MM.1S (cell line): ENCODE results near the gene ATXN1.

Experiments used
- DNase-seq: peaks from one replicate; pipeline ENCODE4 v3.0.0-alpha.2; 2015
- H2AFZ ChIP-seq: fragments of 300-600 bp; sonication (generic); 2 replicates; pipeline ENCODE4 v1.6.0; 2016; ENCODE audit warnings: antibody characterized with exemption, low read length
- H3F3A ChIP-seq: fragments of 300-600 bp; sonication (generic); 2 replicates; pipeline ENCODE4 v1.6.1; 2016; ENCODE audit warnings: mild to moderate bottlenecking, antibody characterized with exemption, low read length, moderate library complexity, mixed read lengths; ENCODE audit not compliant: insufficient read depth
- H3K27ac ChIP-seq: fragments of 300-600 bp; sonication (generic); 2 replicates; pipeline ENCODE4 v1.5.1; 2016; ENCODE audit warnings: mild to moderate bottlenecking, low read length
- H3K27me3 ChIP-seq: fragments of 300-600 bp; sonication (generic); replicated peaks from 2 replicates; pipeline ENCODE4 v1.6.0; 2016; ENCODE audit warnings: low read length; ENCODE audit not compliant: insufficient read depth
- H3K36me3 ChIP-seq: fragments of 300-600 bp; sonication (generic); replicated peaks from 2 replicates; pipeline ENCODE4 v1.6.1; 2016; ENCODE audit warnings: mild to moderate bottlenecking, low read length, mixed read lengths; ENCODE audit not compliant: insufficient read depth
- H3K4me1 ChIP-seq: fragments of 300-600 bp; sonication (generic); 2 replicates; pipeline ENCODE4 v1.6.1; 2016; ENCODE audit warnings: low read length, mixed read lengths
- H3K4me2 ChIP-seq: fragments of 300-600 bp; sonication (generic); 2 replicates; pipeline ENCODE4 v1.6.0; 2016; ENCODE audit warnings: low read depth, low read length
- H3K4me3 ChIP-seq: fragments of 300-600 bp; sonication (generic); 2 replicates; pipeline ENCODE4 v1.5.1; 2016; ENCODE audit warnings: low read length, mixed read lengths
- H3K79me2 ChIP-seq: fragments of 300-600 bp; sonication (generic); 2 replicates; pipeline ENCODE4 v1.6.1; 2016; ENCODE audit warnings: mixed run types, low read length, mixed read lengths
- H3K9ac ChIP-seq: fragments of 300-600 bp; sonication (generic); 2 replicates; pipeline ENCODE4 v1.6.1; 2016; ENCODE audit warnings: low read length, mixed read lengths
- H3K9me2 ChIP-seq: fragments of 300-600 bp; sonication (generic); replicated peaks from 2 replicates; pipeline ENCODE4 v1.6.1; 2016; ENCODE audit warnings: mild to moderate bottlenecking, low read length, mixed read lengths; ENCODE audit not compliant: insufficient read depth
- H3K9me3 ChIP-seq: fragments of 300-600 bp; sonication (generic); replicated peaks from 2 replicates; pipeline ENCODE4 v1.6.1; 2016; ENCODE audit warnings: mild to moderate bottlenecking, low read length, mixed read lengths; ENCODE audit not compliant: insufficient read depth
- H4K20me1 ChIP-seq: fragments of 300-600 bp; sonication (generic); 2 replicates; pipeline ENCODE4 v1.6.1; 2016; ENCODE audit warnings: mild to moderate bottlenecking, low read length, moderate library complexity, mixed read lengths; ENCODE audit not compliant: insufficient read depth
- CTCF ChIP-seq: fragments of 300-600 bp; sonication (generic); IDR thresholded peaks from 2 replicates; pipeline ENCODE4 v1.5.1; 2016; ENCODE audit warnings: antibody characterized with exemption, low read length, mixed read lengths
- EZH2 ChIP-seq: fragments of 300-600 bp; sonication (generic); optimal IDR thresholded peaks from 2 replicates; pipeline ENCODE3; 2017; ENCODE audit warnings: low read depth, mild to moderate bottlenecking, antibody characterized with exemption, low read length, mixed read lengths
- EZH2phosphoT487 ChIP-seq: fragments of 300-600 bp; sonication (generic); IDR thresholded peaks from 2 replicates; pipeline ENCODE4 v1.6.1; 2018; ENCODE audit warnings: antibody characterized with exemption, low read length

ATXN1 gene

GRCh38 chr6:16361861-16362260, 399.4 kb downstream of the ATXN1 start:
- Histone ChIP-seq H3K36me3 (no peaks in the 10 kb centered on the region), H3K27ac (no peak overlapping the region)
- no peak for DNase-seq

GRCh38 chr6:16361121-16361520, 400.1 kb downstream of the ATXN1 start:
- H3K27ac ChIP-seq = no peak overlapping the region
- H3K36me3 ChIP-seq = no peaks in the 10 kb centered on the region
- no peak overlapping the region for H3K9ac ChIP-seq
- no peaks in the 10 kb centered on the region for H3F3A ChIP-seq
- no peaks in the 10 kb centered on the region for H3K79me2 ChIP-seq
- no peak overlapping the region for H3K4me2 ChIP-seq
- DNase-seq = no peak
- no peaks in the 10 kb centered on the region for H3K9me2 ChIP-seq
- H2AFZ ChIP-seq = no peak overlapping the region
- no peaks in the 10 kb centered on the region for H3K9me3 ChIP-seq
- TF ChIP-seq EZH2phosphoT487 (no peak), EZH2 (no peak), CTCF (no peak)
- no peaks in the 10 kb centered on the region for H3K4me1 ChIP-seq
- H3K4me3 ChIP-seq = no peak overlapping the region
- no peaks in the 10 kb centered on the region for H3K27me3 ChIP-seq
- no peaks in the 10 kb centered on the region; the same call in 1 of the 2 replicates for H4K20me1 ChIP-seq

More at GRCh38 chr6:16361861-16362260, 399.4 kb downstream of the ATXN1 start:
- Histone ChIP-seq H3K9ac (no peak overlapping the region), H3K79me2 (no peaks in the 10 kb centered on the region), H4K20me1 (no peaks in the 10 kb centered on the region; the same call in 1 of the 2 replicates), H3K4me3 (no peak overlapping the region), H3F3A (no peaks in the 10 kb centered on the region), H3K9me2 (no peaks in the 10 kb centered on the region), H3K9me3 (no peaks in the 10 kb centered on the region), H3K27me3 (no peaks in the 10 kb centered on the region), H3K4me1 (no peaks in the 10 kb centered on the region), H2AFZ (no peak overlapping the region), H3K4me2 (no peak overlapping the region)
- no peak for TF ChIP-seq EZH2
- TF ChIP-seq CTCF = no peak
- TF ChIP-seq EZH2phosphoT487 = no peak

GRCh38 chr6:16360365-16360764, 400.9 kb downstream of the ATXN1 start:
- Histone ChIP-seq H3K4me2 (no peak overlapping the region), H3K9me2 (no peaks in the 10 kb centered on the region), H3K27me3 (no peaks in the 10 kb centered on the region), H3K9me3 (no peaks in the 10 kb centered on the region), H4K20me1 (no peaks in the 10 kb centered on the region; the same call in 1 of the 2 replicates), H3K79me2 (no peaks in the 10 kb centered on the region), H3K36me3 (no peaks in the 10 kb centered on the region), H2AFZ (no peak overlapping the region), H3K9ac (no peak overlapping the region), H3F3A (no peaks in the 10 kb centered on the region), H3K4me1 (no peaks in the 10 kb centered on the region), H3K4me3 (no peak overlapping the region), H3K27ac (no peak overlapping the region)
- no peak for DNase-seq
- TF ChIP-seq EZH2phosphoT487 = no peak
- no peak for TF ChIP-seq CTCF
- TF ChIP-seq EZH2 = no peak
